ENCODE results near the gene ETDC. TPM values are rescaled to one million over a fixed set of nuclear protein-coding genes. Genes with fewer than 3 reads are reported as not detected.

The ETDC gene
- total RNA-seq, 1 donor from 2014 or later: not detected

- DNase-seq (ENCODE audit: extremely low read depth, low read depth, low spot score): no peak
These were observed 35.9 kb downstream of the ETDC start for GRCh38 chrX:135345107-135345589.

GRCh38 chrX:135346975-135347374 lies 37.7 kb downstream of the ETDC start:
- DNase-seq (ENCODE audit: extremely low read depth, low read depth, low spot score): no peak

GRCh38 chrX:135347381-135348016 lies 38.2 kb downstream of the ETDC start:
- no peak for DNase-seq (ENCODE audit: extremely low read depth, low read depth, low spot score)

GRCh38 chrX:135354288-135354687 lies 45.0 kb downstream of the ETDC start:
- no peak for DNase-seq (ENCODE audit: extremely low read depth, low read depth, low spot score)

Other genes with a start within 250 kb of the ETDC start
- 0.23 and 0.24 TPM in 2 replicates for gene SMIM10L2B, start 210.8 kb upstream of the ETDC start, total RNA-seq
- not detected in 2 replicates for gene ETDB, start 189.0 kb upstream of the ETDC start, total RNA-seq
- not detected in 2 replicates for gene CT55, start 138.1 kb upstream of the ETDC start, total RNA-seq
- gene ETDA, start 57.4 kb upstream of the ETDC start, total RNA-seq: not detected in 2 replicates
- 5.5 and 9.6 TPM in 2 replicates for gene ZNF75D, start 34.6 kb downstream of the ETDC start, total RNA-seq
- gene ZNF449, start 35.3 kb downstream of the ETDC start, total RNA-seq: 11.6 and 12.5 TPM in 2 replicates
- gene SMIM10L2A, start 112.5 kb downstream of the ETDC start, total RNA-seq: 1.3 and 1.5 TPM in 2 replicates
- gene INTS6L, start 211.2 kb downstream of the ETDC start, total RNA-seq: 2.2 and 5.7 TPM in 2 replicates

All from glomerular endothelial cell (primary cell).